Measurements from ENCODE around the gene ROBO2.

ROBO2 gene

DNA sequence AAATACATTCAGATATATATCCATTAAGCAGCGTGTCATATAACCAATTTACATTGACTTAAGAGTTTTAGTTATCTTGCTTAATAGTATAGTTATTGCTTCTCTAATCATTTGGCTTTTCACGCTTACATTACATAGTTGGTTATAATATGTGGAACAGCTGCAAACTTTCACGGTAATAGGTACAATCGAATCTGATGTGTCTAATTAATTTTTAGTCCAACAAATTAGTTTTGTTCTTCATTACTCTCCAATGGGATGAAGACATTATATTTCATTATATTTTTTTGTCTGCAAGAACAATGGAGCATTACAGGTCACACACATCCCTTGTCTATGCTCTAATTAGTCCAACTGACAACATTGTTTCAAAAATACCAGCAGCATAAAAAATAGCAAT is 546.3 kb downstream of the ROBO2 start:
- TF ChIP-seq, protein P1, sequence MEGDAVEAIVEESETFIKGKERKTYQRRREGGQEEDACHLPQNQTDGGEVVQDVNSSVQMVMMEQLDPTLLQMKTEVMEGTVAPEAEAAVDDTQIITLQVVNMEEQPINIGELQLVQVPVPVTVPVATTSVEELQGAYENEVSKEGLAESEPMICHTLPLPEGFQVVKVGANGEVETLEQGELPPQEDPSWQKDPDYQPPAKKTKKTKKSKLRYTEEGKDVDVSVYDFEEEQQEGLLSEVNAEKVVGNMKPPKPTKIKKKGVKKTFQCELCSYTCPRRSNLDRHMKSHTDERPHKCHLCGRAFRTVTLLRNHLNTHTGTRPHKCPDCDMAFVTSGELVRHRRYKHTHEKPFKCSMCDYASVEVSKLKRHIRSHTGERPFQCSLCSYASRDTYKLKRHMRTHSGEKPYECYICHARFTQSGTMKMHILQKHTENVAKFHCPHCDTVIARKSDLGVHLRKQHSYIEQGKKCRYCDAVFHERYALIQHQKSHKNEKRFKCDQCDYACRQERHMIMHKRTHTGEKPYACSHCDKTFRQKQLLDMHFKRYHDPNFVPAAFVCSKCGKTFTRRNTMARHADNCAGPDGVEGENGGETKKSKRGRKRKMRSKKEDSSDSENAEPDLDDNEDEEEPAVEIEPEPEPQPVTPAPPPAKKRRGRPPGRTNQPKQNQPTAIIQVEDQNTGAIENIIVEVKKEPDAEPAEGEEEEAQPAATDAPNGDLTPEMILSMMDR (IDR thresholded peaks at IDR 0.05): no peak
- Histone ChIP-seq H3K4me3 (no peak overlapping the region), H3K27ac (no peak overlapping the region)
- no peak for DNase-seq (ENCODE audit: low spot score)

DNA sequence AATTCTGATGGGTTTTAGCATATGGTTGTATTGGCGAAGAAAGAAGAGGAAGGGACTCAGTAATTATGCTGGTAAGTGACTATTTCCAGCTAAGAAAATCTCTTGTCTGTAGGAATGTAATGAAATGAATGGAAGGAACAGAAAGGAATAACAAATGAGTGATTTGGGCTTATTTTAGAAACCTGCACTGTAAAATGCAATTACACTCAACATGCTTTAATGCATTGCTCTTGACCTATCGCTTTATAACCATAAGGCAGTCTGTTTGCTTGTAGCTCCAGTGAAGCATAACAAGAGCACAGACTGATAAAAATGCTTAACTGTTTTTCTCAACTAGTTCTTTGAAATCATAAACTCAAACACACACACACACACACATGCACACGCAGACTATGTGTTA is 549.0 kb downstream of the ROBO2 start:
- TF ChIP-seq, protein P1 (IDR thresholded peaks at IDR 0.05): no peak
- no peak for DNase-seq (ENCODE audit: low spot score)
- no peak overlapping the region for H3K4me3 ChIP-seq
- no peak overlapping the region for H3K27ac ChIP-seq

DNA sequence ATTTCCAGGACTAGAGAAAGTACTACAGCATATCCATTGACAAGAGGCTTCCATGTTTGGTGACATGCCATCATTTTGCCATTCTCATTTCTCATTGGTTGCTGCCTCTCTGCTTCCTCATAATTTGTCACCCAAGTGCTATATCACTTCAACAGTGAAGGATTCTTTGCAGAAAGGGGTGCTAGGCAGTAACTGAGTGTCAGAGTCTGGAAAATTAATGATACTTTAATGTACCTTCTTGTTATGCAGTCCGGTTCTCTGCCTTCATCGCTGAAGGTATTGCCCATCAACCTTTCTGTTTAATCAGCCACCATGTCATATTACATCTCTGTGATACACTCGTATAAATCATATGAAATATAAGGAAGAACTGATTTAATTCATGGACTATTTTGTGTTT is 550.3 kb downstream of the ROBO2 start:
- H3K27ac ChIP-seq: no peak overlapping the region
- DNase-seq (ENCODE audit: low spot score): no peak
- H3K4me3 ChIP-seq: no peak overlapping the region
- TF ChIP-seq, protein P1 (IDR thresholded peaks at IDR 0.05): no peak

DNA sequence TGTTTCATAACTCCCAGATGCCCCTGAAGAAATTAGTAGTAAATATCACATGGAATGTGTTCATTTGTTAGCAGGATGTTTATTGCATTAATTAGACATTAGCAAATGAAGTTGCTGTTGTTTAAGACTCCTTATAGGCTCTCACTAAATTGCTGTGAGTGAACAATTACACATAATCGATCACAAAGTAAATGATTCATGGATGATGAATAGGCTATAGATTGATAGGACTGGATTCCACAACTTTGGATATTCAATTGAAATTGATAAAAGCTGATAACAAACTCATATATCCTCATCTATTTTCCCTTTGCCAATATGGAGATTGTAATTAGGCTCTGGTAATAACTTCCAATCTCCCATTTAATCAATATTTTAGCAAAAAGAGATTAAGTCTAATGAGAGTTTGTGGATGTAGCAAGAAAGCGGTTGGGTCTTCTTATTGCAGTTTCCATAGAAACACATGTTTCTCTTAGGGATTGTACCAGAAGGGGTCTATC is 555.5 kb downstream of the ROBO2 start:
- TF ChIP-seq, protein P1 (IDR thresholded peaks at IDR 0.05): no peak
- no peak overlapping the region for H3K27ac ChIP-seq
- no peak for DNase-seq (ENCODE audit: low spot score)
- H3K4me3 ChIP-seq: no peak overlapping the region

DNA sequence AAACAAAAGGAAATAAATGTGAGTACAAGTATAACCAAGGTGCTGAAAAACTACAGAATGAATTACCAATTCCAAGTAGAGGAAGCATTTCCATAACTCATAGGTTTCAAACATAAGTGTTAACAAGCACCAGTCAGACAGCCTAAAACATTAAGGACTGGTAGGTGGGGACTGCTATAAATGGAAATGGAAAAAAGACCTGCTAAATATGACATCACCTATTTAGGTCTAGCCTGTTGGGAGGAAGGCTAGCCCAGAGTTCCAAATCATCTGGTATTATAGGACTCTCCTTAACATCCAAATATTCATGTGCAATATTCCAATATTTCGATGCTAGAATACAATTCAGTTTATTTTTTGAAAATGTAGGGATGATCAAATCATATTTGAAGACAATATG is 560.0 kb downstream of the ROBO2 start:
- no peak for DNase-seq (ENCODE audit: low spot score)
- no peak overlapping the region for H3K4me3 ChIP-seq
- no peak overlapping the region for H3K27ac ChIP-seq
- TF ChIP-seq, protein P1 (IDR thresholded peaks at IDR 0.05): no peak

DNA sequence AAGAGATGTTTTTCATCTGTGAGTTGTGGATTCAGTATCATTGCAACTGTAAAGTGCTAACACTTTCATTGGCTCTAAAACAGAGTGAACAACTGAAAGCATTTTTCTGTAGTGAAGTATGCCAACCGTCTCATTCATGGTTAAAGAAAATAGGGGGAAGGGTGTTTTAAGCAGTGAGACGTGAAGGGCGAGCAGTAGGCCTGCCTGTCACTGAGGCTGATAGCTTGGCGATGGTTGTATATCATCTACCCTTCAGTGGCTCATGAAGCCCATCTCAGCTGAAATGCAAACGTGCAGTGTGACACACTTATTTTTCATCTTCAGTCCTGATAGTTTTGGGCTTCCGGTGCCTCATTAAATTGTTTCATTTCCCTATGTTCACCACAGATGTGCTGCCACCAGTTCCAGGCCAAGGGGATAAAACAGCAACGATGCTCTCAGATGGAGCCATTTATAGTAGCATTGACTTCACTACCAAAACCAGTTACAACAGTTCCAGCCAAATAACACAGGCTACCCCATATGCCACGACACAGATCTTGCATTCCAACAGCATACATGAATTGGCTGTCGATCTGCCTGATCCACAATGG is 562.0 kb downstream of the ROBO2 start:
- TF ChIP-seq, protein P1 (IDR thresholded peaks at IDR 0.05): no peak
- Histone ChIP-seq H3K27ac (no peak overlapping the region), H3K4me3 (no peak overlapping the region)
- no peak for DNase-seq (ENCODE audit: low spot score)

DNA sequence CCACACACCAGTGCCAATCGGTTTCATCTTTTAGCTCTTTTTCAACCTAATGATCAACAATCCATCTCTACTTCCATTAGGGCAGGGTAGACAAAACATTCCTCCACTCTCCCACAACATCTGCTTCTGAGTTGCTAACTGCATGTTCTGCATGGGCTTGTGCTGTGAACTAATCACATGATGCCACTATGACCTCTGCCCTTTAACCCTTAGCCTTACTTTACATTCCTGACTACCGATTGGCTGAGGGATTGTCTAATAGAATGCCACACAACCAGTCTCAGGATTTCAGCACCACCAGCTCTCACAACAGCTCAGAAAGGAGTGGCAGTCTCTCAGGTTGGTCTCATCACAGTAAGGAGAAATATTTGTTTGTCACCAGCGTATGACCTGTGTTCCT is 562.8 kb downstream of the ROBO2 start:
- TF ChIP-seq, protein P1 (IDR thresholded peaks at IDR 0.05): no peak
- no peak for DNase-seq (ENCODE audit: low spot score)
- Histone ChIP-seq H3K4me3 (no peak overlapping the region), H3K27ac (no peak overlapping the region)
